ENCODE results near the gene SVIL.
"Not testable (repeated sequence)": the region's sequence is repeated elsewhere in the genome, so short reads cannot be mapped to it uniquely, and the experiment has no call there.

SVIL gene

GRCh38 chr10:29539412-29539811, 95.4 kb downstream of the SVIL start:
- H4K20me1 ChIP-seq (ENCODE audit: insufficient read depth, low read length, poor library complexity, severe bottlenecking) = no peaks in the 10 kb centered on the region
- no peaks in the 10 kb centered on the region for H3K79me2 ChIP-seq (ENCODE audit: insufficient read depth, low read length)
- H3K4me3 ChIP-seq (ENCODE audit: low read length, poor library complexity, severe bottlenecking) = no peak overlapping the region
- no peak overlapping the region for H3K4me2 ChIP-seq (ENCODE audit: low read depth, low read length, poor library complexity, severe bottlenecking)
- no peaks in the 10 kb centered on the region for H3K36me3 ChIP-seq (ENCODE audit: insufficient read depth, low read length)
- H2AFZ ChIP-seq (ENCODE audit: low read length) = no peak overlapping the region
- H3K9me3 ChIP-seq (ENCODE audit: insufficient read depth, low read depth, low read length) = no peaks in the 10 kb centered on the region
- H3K27me3 ChIP-seq (ENCODE audit: insufficient read depth, low read length, poor library complexity, severe bottlenecking) = no peaks in the 10 kb centered on the region
- H3K9ac ChIP-seq (ENCODE audit: low read depth, low read length, poor library complexity, severe bottlenecking) = no peak overlapping the region
- H3K9me2 ChIP-seq (replicated peaks; ENCODE audit: low read depth, low read length) = no peaks in the 10 kb centered on the region
- H3K4me1 ChIP-seq (ENCODE audit: insufficient read depth, low read length, poor library complexity, severe bottlenecking) = peaks cover 13% of the 10 kb centered on the region
- H3F3A ChIP-seq (ENCODE audit: low read depth) = no peaks in the 10 kb centered on the region
- no peak for TF ChIP-seq EZH2phosphoT487 (IDR thresholded peaks at IDR 0.05; ENCODE audit: borderline replicate concordance)
- TF ChIP-seq CTCF (conservative IDR thresholded peaks at IDR 0.05; ENCODE audit: low read length) = no peak

DNA sequence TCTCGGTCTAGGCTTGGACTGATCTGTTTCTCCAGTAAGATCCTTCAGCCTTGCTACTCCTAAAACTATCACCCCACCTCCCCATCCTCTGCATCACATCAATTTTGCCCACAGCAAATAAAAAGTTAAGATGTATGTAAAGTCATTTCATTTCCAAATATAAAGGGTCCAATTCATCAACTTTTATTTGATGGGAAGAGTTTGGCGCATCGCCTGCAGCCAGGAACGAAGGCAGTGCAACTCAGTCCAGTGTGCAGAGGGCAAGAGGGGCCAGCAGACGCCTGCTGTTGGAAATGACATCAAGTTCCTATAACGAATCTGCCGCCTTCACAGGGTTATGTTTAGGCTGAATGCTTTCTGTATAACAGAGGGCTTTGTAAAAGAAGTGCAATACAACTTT, 97.0 kb downstream of the SVIL start:
- no peaks in the 10 kb centered on the region for H3K9me3 ChIP-seq (ENCODE audit: insufficient read depth, low read depth, low read length)
- H3K4me1 ChIP-seq (ENCODE audit: insufficient read depth, low read length, poor library complexity, severe bottlenecking) = peaks cover 7% of the 10 kb centered on the region
- H3K4me3 ChIP-seq (ENCODE audit: low read length, poor library complexity, severe bottlenecking) = no peak overlapping the region
- no peaks in the 10 kb centered on the region for H3K27me3 ChIP-seq (ENCODE audit: insufficient read depth, low read length, poor library complexity, severe bottlenecking)
- no peaks in the 10 kb centered on the region for H3K36me3 ChIP-seq (ENCODE audit: insufficient read depth, low read length)
- no peaks in the 10 kb centered on the region for H3K9me2 ChIP-seq (replicated peaks; ENCODE audit: low read depth, low read length)
- H3K9ac ChIP-seq (ENCODE audit: low read depth, low read length, poor library complexity, severe bottlenecking) = no peak overlapping the region
- H2AFZ ChIP-seq (ENCODE audit: low read length) = no peak overlapping the region
- no peaks in the 10 kb centered on the region for H3K79me2 ChIP-seq (ENCODE audit: insufficient read depth, low read length)
- no peaks in the 10 kb centered on the region for H4K20me1 ChIP-seq (ENCODE audit: insufficient read depth, low read length, poor library complexity, severe bottlenecking)
- no peaks in the 10 kb centered on the region for H3F3A ChIP-seq (ENCODE audit: low read depth)
- TF ChIP-seq EZH2phosphoT487 (IDR thresholded peaks at IDR 0.05; ENCODE audit: borderline replicate concordance) (no peak), CTCF (conservative IDR thresholded peaks at IDR 0.05; ENCODE audit: low read length) (no peak)
- H3K4me2 ChIP-seq (ENCODE audit: low read depth, low read length, poor library complexity, severe bottlenecking) = no peak overlapping the region

- not testable (repeated sequence) for H2AFZ ChIP-seq (ENCODE audit: low read length); H3K4me1 ChIP-seq (ENCODE audit: insufficient read depth, low read length, poor library complexity, severe bottlenecking); H3K36me3 ChIP-seq (ENCODE audit: insufficient read depth, low read length); H3K9me3 ChIP-seq (ENCODE audit: insufficient read depth, low read depth, low read length); H3K79me2 ChIP-seq (ENCODE audit: insufficient read depth, low read length); H3K4me3 ChIP-seq (ENCODE audit: low read length, poor library complexity, severe bottlenecking); H3K4me2 ChIP-seq (ENCODE audit: low read depth, low read length, poor library complexity, severe bottlenecking); H3F3A ChIP-seq (ENCODE audit: low read depth); H4K20me1 ChIP-seq (ENCODE audit: insufficient read depth, low read length, poor library complexity, severe bottlenecking); H3K9me2 ChIP-seq (replicated peaks; ENCODE audit: low read depth, low read length); H3K9ac ChIP-seq (ENCODE audit: low read depth, low read length, poor library complexity, severe bottlenecking); H3K27me3 ChIP-seq (ENCODE audit: insufficient read depth, low read length, poor library complexity, severe bottlenecking)
Measured at GRCh38 chr10:29536691-29537090, 98.1 kb downstream of the SVIL start.

DNA sequence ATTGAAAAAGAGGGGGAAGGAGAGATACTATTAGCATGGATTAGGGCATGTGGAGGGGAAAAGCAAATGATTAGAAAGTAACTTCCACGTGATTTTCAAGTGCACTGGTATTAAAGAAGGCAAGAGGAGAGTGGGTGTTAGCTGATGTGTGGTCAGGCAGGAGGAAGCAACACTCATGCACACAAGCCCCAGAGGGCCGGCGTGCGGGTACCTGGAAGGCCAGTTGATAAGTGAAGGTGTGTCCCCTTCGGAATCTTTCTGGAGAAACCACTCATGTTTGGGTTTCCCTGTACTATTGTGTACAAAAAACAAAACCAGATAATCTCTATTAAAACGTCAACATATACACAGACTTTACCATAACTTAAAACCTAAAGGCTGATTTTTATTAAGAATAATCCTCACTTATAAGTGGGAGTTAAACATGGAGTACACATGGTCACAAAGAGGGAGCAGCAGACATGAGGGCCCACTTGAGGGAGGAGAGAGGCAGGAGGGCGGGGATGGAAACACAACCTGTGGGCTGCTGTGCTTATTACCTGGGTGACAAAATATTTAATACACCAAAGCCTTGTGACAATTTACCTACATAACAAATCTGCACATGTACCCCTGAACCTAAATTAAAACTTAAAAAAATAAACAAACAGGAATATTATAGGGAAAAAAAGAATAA, 98.9 kb downstream of the SVIL start:
- Histone ChIP-seq H3K36me3 (ENCODE audit: insufficient read depth, low read length) (no peaks in the 10 kb centered on the region), H2AFZ (ENCODE audit: low read length) (no peak overlapping the region), H3K27me3 (ENCODE audit: insufficient read depth, low read length, poor library complexity, severe bottlenecking) (no peaks in the 10 kb centered on the region), H3K9me3 (ENCODE audit: insufficient read depth, low read depth, low read length) (no peaks in the 10 kb centered on the region), H3K9me2 (replicated peaks; ENCODE audit: low read depth, low read length) (no peaks in the 10 kb centered on the region), H3F3A (ENCODE audit: low read depth) (no peaks in the 10 kb centered on the region), H3K9ac (ENCODE audit: low read depth, low read length, poor library complexity, severe bottlenecking) (no peak overlapping the region), H3K4me1 (ENCODE audit: insufficient read depth, low read length, poor library complexity, severe bottlenecking) (peaks cover 7% of the 10 kb centered on the region), H4K20me1 (ENCODE audit: insufficient read depth, low read length, poor library complexity, severe bottlenecking) (no peaks in the 10 kb centered on the region), H3K79me2 (ENCODE audit: insufficient read depth, low read length) (no peaks in the 10 kb centered on the region), H3K4me3 (ENCODE audit: low read length, poor library complexity, severe bottlenecking) (no peak overlapping the region), H3K4me2 (ENCODE audit: low read depth, low read length, poor library complexity, severe bottlenecking) (no peak overlapping the region)
- TF ChIP-seq CTCF (conservative IDR thresholded peaks at IDR 0.05; ENCODE audit: low read length) (no peak; the same call in 1 of the 2 replicates), EZH2phosphoT487 (IDR thresholded peaks at IDR 0.05; ENCODE audit: borderline replicate concordance) (no peak)
